HEK293T (cell line): ENCODE data around the gene LMAN1L.

Experiments used
- BHLHE40 ChIP-seq: fragments of 450-650 bp; IDR thresholded peaks from 2 replicates; pipeline ENCODE4 v1.6.1; 2016; ENCODE audit warnings: mild to moderate bottlenecking, moderate library complexity, borderline replicate concordance
- CTBP1 ChIP-seq: fragments of 450-650 bp; IDR thresholded peaks from 2 replicates; pipeline ENCODE4 v1.6.1; 2016; ENCODE audit warnings: borderline replicate concordance
- ELF4 ChIP-seq: fragments of 450-650 bp; IDR thresholded peaks from 2 replicates; pipeline ENCODE4 v1.6.1; 2017; ENCODE audit warnings: antibody characterized with exemption
- FOXA1 ChIP-seq: fragments of 450-650 bp; IDR thresholded peaks from 2 replicates; pipeline ENCODE4 v1.6.1; 2016; ENCODE audit warnings: mild to moderate bottlenecking
- FOXK2 ChIP-seq: fragments of 450-650 bp; IDR thresholded peaks from 2 replicates; pipeline ENCODE4 v1.6.1; 2016; ENCODE audit warnings: mild to moderate bottlenecking
- FOXM1 ChIP-seq: fragments of 450-650 bp; IDR thresholded peaks from 2 replicates; pipeline ENCODE4 v1.6.1; 2017; ENCODE audit warnings: mild to moderate bottlenecking, borderline replicate concordance
- LEF1 ChIP-seq: fragments of 450-650 bp; IDR thresholded peaks from 2 replicates; pipeline ENCODE4 v1.6.1; 2017; ENCODE audit warnings: mild to moderate bottlenecking, borderline replicate concordance
- NFRKB ChIP-seq: fragments of 450-650 bp; IDR thresholded peaks from 2 replicates; pipeline ENCODE4 v1.6.1; 2016; ENCODE audit warnings: mild to moderate bottlenecking, moderate library complexity
- SP1 ChIP-seq: fragments of 450-650 bp; IDR thresholded peaks from 2 replicates; pipeline ENCODE4 v1.6.1; 2017
- TARDBP ChIP-seq: fragments of 450-650 bp; IDR thresholded peaks from 2 replicates; pipeline ENCODE4 v1.6.1; 2016
- ZNF384 ChIP-seq: fragments of 450-650 bp; IDR thresholded peaks from 2 replicates; pipeline ENCODE4 v1.6.1; 2016
- TF ChIP-seq, protein P1 (sequence below): fragments of 450-650 bp; IDR thresholded peaks from 2 replicates; pipeline ENCODE4 v1.6.1; 2016

GRCh38 chr15:74784426-74785193, 28.0 kb upstream of the LMAN1L start:
- TF ChIP-seq, protein P1, sequence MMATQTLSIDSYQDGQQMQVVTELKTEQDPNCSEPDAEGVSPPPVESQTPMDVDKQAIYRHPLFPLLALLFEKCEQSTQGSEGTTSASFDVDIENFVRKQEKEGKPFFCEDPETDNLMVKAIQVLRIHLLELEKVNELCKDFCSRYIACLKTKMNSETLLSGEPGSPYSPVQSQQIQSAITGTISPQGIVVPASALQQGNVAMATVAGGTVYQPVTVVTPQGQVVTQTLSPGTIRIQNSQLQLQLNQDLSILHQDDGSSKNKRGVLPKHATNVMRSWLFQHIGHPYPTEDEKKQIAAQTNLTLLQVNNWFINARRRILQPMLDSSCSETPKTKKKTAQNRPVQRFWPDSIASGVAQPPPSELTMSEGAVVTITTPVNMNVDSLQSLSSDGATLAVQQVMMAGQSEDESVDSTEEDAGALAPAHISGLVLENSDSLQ, result no peak
- TF ChIP-seq ZNF384, result no peak
- TF ChIP-seq FOXK2, result no peak
- no peak for TF ChIP-seq BHLHE40
- TF ChIP-seq LEF1, result no peak
- no peak for TF ChIP-seq CTBP1
- TF ChIP-seq NFRKB, result no peak
- no peak for TF ChIP-seq FOXM1
- no peak for TF ChIP-seq TARDBP
- TF ChIP-seq FOXA1, result no peak
- no peak for TF ChIP-seq SP1
- TF ChIP-seq ELF4, result no peak
